HepG2 (cell line): ENCODE data around the gene PSMD1. TPM values are rescaled to one million over a fixed set of nuclear protein-coding genes. Genes with fewer than 3 reads are reported as not detected.

Source experiments
- KAT8 ChIP-seq: IDR thresholded peaks from 2 replicates; pipeline ENCODE4 v1.6.1; 2016; ENCODE audit warnings: missing genetic modification reagents, missing compliant biosample characterization
- NBN ChIP-seq: fragments of 450-650 bp; conservative IDR thresholded peaks from 2 replicates; pipeline ENCODE4 v1.6.1; 2017
- ZBED4 ChIP-seq: sonication (generic); formaldehyde crosslinking; IDR thresholded peaks from 2 replicates; pipeline ENCODE4 v1.4.0; 2020; ENCODE audit warnings: missing genetic modification reagents, borderline replicate concordance
- ZNF142 ChIP-seq: sonication (generic); formaldehyde crosslinking; IDR thresholded peaks from 2 replicates; pipeline ENCODE4 v1.4.0; 2020; ENCODE audit warnings: missing genetic modification reagents
- ZNF441 ChIP-seq: sonication (generic); formaldehyde crosslinking; IDR thresholded peaks from 2 replicates; pipeline ENCODE4 v1.7.0; 2021; ENCODE audit warnings: missing genetic modification reagents, borderline replicate concordance
- ZNF598 ChIP-seq: sonication (generic); formaldehyde crosslinking; IDR thresholded peaks from 2 replicates; pipeline ENCODE4 v1.5.1; 2020; ENCODE audit warnings: mild to moderate bottlenecking, missing genetic modification reagents, borderline replicate concordance
- ZNF672 ChIP-seq: sonication (generic); formaldehyde crosslinking; IDR thresholded peaks from 2 replicates; pipeline ENCODE4 v1.8.1; 2022; ENCODE audit warnings: missing genetic modification reagents
- polyA plus RNA-seq, 8 experiments: library from polyadenylated mRNA; depleted of rRNA in 3 of 8; stranded (reverse) in 7 of 8; unstranded in 1 of 8; fragments of >200 nt; fragmentation: Illumina TruSeq in 4 of 8; extraction: Trizol in 4 of 8; gene quantifications; 2 replicates each; pipeline versions ENCODE4 v1.2.1 to v1.2.3, GENCODE V29; 2011 to 2016; ENCODE audit warnings: low read depth in 4 of 8, missing spikeins in 1 of 8, mixed read lengths in 1 of 8; ENCODE audit not compliant: insufficient read depth in 1 of 8
- total RNA-seq, 5 experiments: library from RNA; depleted of rRNA; stranded (reverse); fragments of >200 nt; fragmentation: Illumina TruSeq; extraction: Trizol; gene quantifications; 2 replicates each; pipeline ENCODE4 v1.2.3, GENCODE V29; 2016; ENCODE audit warnings: low read depth in 1 of 5
- TF ChIP-seq, protein P1 (sequence below), 2 experiments: fragments of 450-650 bp in 1 of 2; sonication (generic) in 1 of 2; formaldehyde crosslinking; IDR thresholded peaks; 2 replicates each; pipeline versions ENCODE4 v1.5.0 to v1.8.0; 2020 to 2022; ENCODE audit warnings: mild to moderate bottlenecking in 1 of 2, missing genetic modification reagents in 1 of 2
- TF ChIP-seq, protein P2 (sequence below), 2 experiments: sonication (generic) in 1 of 2; formaldehyde crosslinking in 1 of 2; IDR thresholded peaks; 2 replicates each; pipeline versions ENCODE4 v1.4.0 to v1.6.1; 2016 to 2020; ENCODE audit warnings: borderline replicate concordance in 1 of 2, low read depth in 1 of 2, mild to moderate bottlenecking in 1 of 2, missing genetic modification reagents in 1 of 2
- TF ChIP-seq, protein P3 (sequence below): IDR thresholded peaks from 2 replicates; pipeline ENCODE4 v1.6.1; 2016; ENCODE audit warnings: missing compliant biosample characterization, missing genetic modification reagents, borderline replicate concordance

PSMD1 gene
- total and polyA plus RNA-seq, 2 of the 13 experiments (the other 11 are each of a cell fraction or from before 2014, with no cell fraction given) = 136 to 191 TPM

DNA sequence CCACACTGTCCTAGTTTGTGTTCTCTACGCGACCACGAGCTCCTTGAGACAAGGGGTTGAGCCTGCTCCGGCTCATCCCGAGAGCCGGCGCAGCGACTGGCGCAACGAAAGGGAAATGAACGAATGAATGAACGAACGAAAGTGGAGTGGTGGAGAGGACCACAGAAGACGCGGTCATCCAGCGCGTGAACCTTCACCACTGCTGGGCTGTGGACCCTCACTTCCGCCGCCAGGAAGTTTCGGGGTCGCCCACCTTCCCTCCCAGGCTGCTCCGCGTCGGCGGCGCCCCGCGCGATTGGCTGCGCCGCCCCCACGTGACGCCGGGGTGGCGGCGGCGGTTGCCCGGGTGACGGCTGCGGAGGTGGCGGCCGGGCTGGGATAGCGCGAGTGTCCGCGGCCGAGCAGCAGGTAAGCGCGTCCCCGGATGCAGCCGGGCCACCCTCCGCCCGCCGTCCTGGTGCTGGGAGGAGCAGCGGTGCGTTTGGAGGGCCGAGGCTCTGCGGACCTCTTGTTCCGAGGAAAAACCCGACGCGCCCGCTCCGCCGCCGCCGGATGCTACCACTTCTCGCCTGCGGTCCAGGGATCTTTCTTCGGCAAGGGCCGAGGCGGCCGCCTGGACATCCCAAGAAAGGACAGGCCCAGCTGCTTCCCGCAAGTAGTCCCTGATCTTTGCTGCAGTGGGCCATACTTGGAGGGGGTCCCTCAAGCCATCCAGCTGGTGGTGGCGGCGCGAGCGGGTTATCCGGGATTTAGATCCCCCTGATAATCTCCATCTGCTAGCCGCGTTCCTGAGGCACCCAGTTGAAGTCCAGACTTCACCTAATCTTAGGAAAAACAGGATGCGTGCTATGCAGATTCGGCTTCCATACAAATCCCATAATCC, 141.9 kb downstream of the PSMD1 start, which contains the start of gene ARMC9 (continued):
- TF ChIP-seq, protein P1, sequence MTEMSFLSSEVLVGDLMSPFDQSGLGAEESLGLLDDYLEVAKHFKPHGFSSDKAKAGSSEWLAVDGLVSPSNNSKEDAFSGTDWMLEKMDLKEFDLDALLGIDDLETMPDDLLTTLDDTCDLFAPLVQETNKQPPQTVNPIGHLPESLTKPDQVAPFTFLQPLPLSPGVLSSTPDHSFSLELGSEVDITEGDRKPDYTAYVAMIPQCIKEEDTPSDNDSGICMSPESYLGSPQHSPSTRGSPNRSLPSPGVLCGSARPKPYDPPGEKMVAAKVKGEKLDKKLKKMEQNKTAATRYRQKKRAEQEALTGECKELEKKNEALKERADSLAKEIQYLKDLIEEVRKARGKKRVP (CRISPR knock-in tag; IDR thresholded peaks at IDR 0.05) = no peak
- TF ChIP-seq ZBED4 (CRISPR knock-in tag) = 0 out of 2 replicates have a peak, but pooled peaks have one; percentile 42
- TF ChIP-seq ZNF142 = no peak; the same call in 1 of the 2 replicates
- no peak for TF ChIP-seq NBN
- TF ChIP-seq, protein P2, sequence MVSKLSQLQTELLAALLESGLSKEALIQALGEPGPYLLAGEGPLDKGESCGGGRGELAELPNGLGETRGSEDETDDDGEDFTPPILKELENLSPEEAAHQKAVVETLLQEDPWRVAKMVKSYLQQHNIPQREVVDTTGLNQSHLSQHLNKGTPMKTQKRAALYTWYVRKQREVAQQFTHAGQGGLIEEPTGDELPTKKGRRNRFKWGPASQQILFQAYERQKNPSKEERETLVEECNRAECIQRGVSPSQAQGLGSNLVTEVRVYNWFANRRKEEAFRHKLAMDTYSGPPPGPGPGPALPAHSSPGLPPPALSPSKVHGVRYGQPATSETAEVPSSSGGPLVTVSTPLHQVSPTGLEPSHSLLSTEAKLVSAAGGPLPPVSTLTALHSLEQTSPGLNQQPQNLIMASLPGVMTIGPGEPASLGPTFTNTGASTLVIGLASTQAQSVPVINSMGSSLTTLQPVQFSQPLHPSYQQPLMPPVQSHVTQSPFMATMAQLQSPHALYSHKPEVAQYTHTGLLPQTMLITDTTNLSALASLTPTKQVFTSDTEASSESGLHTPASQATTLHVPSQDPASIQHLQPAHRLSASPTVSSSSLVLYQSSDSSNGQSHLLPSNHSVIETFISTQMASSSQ (IDR thresholded peaks at IDR 0.05; ENCODE audit: low read depth) = no peak
- TF ChIP-seq, protein P2 (CRISPR knock-in tag; IDR thresholded peaks at IDR 0.05; ENCODE audit: borderline replicate concordance) = peak; percentile 35; the same call in 1 of the 2 replicates
- TF ChIP-seq ZNF598 = 0 out of 2 replicates have a peak, but pooled peaks have one; percentile 92
- no peak; the same call in none of the 2 replicates for TF ChIP-seq ZNF441 (CRISPR knock-in tag)
- TF ChIP-seq KAT8 (CRISPR knock-in tag) = peak; percentile 95
- no peak for TF ChIP-seq ZNF672
- TF ChIP-seq, protein P3, sequence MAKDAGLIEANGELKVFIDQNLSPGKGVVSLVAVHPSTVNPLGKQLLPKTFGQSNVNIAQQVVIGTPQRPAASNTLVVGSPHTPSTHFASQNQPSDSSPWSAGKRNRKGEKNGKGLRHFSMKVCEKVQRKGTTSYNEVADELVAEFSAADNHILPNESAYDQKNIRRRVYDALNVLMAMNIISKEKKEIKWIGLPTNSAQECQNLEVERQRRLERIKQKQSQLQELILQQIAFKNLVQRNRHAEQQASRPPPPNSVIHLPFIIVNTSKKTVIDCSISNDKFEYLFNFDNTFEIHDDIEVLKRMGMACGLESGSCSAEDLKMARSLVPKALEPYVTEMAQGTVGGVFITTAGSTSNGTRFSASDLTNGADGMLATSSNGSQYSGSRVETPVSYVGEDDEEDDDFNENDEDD = peak; percentile 67
